Gastrocnemius medialis (tissue), 4 donors: Measurements from ENCODE around the gene SREBF2. TPM values are rescaled to one million over a fixed set of nuclear protein-coding genes. Genes with fewer than 3 reads are reported as not detected.

Experiments used
- ATAC-seq, 2 donors: fragments of 150-250 bp; one replicate each; pipeline ENCODE4 v1.9.1; 2016
- DNase-seq, 2 donors: peaks; one replicate each; pipeline ENCODE4 v3.0.0-alpha.2; 2019
- H3K27ac ChIP-seq, 4 donors: fragments of 200-600 bp; sonication (generic); 1 replicate in 1 of 4; 2 replicates in 3 of 4; pipeline ENCODE4 v1.5.1; 2016 to 2018; ENCODE audit warnings: mild to moderate bottlenecking in 2 of 4, moderate library complexity in 1 of 4
- H3K27me3 ChIP-seq, 3 donors: fragments of 200-600 bp; sonication (generic) in 2 of 3; 1 replicate in 1 of 3; 2 replicates in 2 of 3; pipeline versions ENCODE4 v1.5.1 to v1.6.0; 2016 to 2019; ENCODE audit warnings: mild to moderate bottlenecking in 1 of 3, moderate library complexity in 1 of 3
- H3K36me3 ChIP-seq, 2 donors: fragments of 200-600 bp; sonication (generic) in 1 of 2; one replicate each; pipeline ENCODE4 v1.5.1; 2017 to 2018
- H3K4me1 ChIP-seq, 2 donors: fragments of 200-600 bp; sonication (generic) in 1 of 2; one replicate each; pipeline ENCODE4 v1.5.1; 2016 to 2017; ENCODE audit warnings: mild to moderate bottlenecking in 2 of 2
- H3K4me3 ChIP-seq, 4 donors: fragments of 200-600 bp; sonication (generic) in 3 of 4; 1 replicate in 1 of 4; 2 replicates in 3 of 4; pipeline ENCODE4 v1.5.1; 2016 to 2019; ENCODE audit warnings: mild to moderate bottlenecking in 2 of 4
- H3K9me3 ChIP-seq, 3 donors: fragments of 200-600 bp; sonication (generic) in 2 of 3; 1 replicate in 1 of 3; 2 replicates in 2 of 3; pipeline ENCODE4 v1.5.1; 2016 to 2019
- CTCF ChIP-seq, 5 experiments: fragments of 450-650 bp in 3 of 5; fragments of 200-600 bp in 2 of 5; sonication (generic) in 2 of 5; IDR thresholded peaks in 4 of 5; conservative IDR thresholded peaks in 1 of 5; 1 replicate in 4 of 5; 2 replicates in 1 of 5; pipeline ENCODE4 v1.5.1; 2016 to 2019; ENCODE audit warnings: antibody characterized with exemption in 5 of 5, mild to moderate bottlenecking in 3 of 5, moderate library complexity in 3 of 5
- POLR2A ChIP-seq, 2 donors: fragments of 450-650 bp; IDR thresholded peaks; one replicate each; pipeline ENCODE4 v1.6.1; 2017; ENCODE audit warnings: antibody characterized with exemption in 2 of 2, mild to moderate bottlenecking in 2 of 2, moderate library complexity in 2 of 2
- in situ Hi-C, 4 donors: fragments of 200-750 bp; cut with MboI; loops; one replicate each; pipeline versions ENCODE4 v1.15.0 to v1.8.0; 2017; ENCODE audit warnings: low sequenced_read_pairs in 4 of 4
- intact Hi-C: fragments of 100-400 bp; cut with DNase I; formaldehyde crosslinking; loops from one replicate; pipeline ENCODE4 v1.15.1; 2023; ENCODE audit warnings: low total_unique reads
- total RNA-seq, 4 donors: library from RNA; depleted of rRNA; stranded (reverse); fragments of >200 nt; gene quantifications; one replicate each; pipeline versions ENCODE4 v1.1.0 to v1.2.3, GENCODE V29; 2016

Gene SREBF2
- total RNA-seq, 4 donors from 2014 or later: 25.1 to 40.9 (median 36.1) TPM

DNA sequence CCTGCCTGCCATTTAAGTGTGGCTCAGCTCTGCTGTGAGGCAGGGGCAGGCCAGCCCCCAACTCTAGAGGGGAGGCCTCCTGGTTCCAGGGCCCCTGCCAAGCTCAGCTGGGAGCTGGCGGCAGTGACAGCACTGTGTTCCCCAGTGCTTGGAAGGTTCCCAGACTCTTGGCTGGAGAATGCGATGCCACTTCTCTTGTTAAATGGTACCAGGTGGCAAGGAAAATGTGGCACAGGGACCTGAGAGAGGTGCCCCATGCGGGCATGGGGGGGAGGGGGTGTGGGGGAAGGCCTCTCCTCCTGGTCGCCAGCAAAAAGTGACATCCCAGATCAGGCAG, 102.1 kb downstream of the SREBF2 start:
- TF ChIP-seq CTCF (IDR thresholded peaks at IDR 0.05 in 4 of 5, conservative IDR thresholded peaks at IDR 0.05 in 1 of 5) (no peak), POLR2A (IDR thresholded peaks at IDR 0.05) (no peak)
- Histone ChIP-seq H3K9me3 (no peaks in the 10 kb centered on the region), H3K36me3 (no peaks in the 10 kb centered on the region), H3K27ac (peak overlapping the region in 2 of 4 donors; percentile 46 to 78), H3K4me1 (peaks cover 8 to 22% of the 10 kb centered on the region in 2 donors), H3K27me3 (no peaks in the 10 kb centered on the region), H3K4me3 (no peak overlapping the region)
- ATAC-seq (peak in 1 of 2 donors; percentile 24), DNase-seq (no peak)
- in situ Hi-C loops (no loop called here), intact Hi-C loops (no loop called here)

DNA sequence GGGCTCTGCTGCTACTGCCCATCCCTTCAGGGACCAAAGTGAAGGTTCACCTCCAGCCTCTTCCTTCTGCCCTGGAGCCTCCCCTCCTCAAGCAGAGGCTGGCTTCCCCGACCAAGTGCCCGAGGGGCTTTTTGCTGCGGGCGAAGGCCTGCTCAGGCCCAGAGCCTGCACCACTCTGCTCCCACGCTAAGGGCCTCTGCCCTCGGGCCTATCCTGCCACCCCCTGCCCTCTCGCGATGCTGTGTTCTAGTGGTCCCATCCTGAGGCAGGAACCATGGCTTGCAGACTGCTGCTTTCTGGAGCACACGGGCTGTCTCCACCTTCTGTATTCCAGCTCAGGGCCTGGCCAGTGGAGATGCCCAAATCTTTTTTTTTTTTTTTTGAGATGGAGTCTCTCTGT, 102.6 kb downstream of the SREBF2 start:
- TF ChIP-seq POLR2A (IDR thresholded peaks at IDR 0.05): no peak
- no peak for TF ChIP-seq CTCF (IDR thresholded peaks at IDR 0.05 in 4 of 5, conservative IDR thresholded peaks at IDR 0.05 in 1 of 5)
- no peak for ATAC-seq
- peak overlapping the region in 1 of 4 donors; percentile 6 for H3K27ac ChIP-seq

GRCh38 chr22:41936894-41937169, 103.9 kb downstream of the SREBF2 start:
- Histone ChIP-seq H3K27me3 (no peaks in the 10 kb centered on the region), H3K9me3 (no peaks in the 10 kb centered on the region), H3K36me3 (no peaks in the 10 kb centered on the region), H3K4me3 (no peak overlapping the region), H3K4me1 (peaks cover 8 to 32% of the 10 kb centered on the region in 2 donors), H3K27ac (no peak overlapping the region)
- in situ Hi-C loops: no loop called here
- DNase-seq (no peak), ATAC-seq (no peak)
- no peak for TF ChIP-seq CTCF (IDR thresholded peaks at IDR 0.05 in 4 of 5, conservative IDR thresholded peaks at IDR 0.05 in 1 of 5)
- TF ChIP-seq POLR2A (IDR thresholded peaks at IDR 0.05): no peak
- intact Hi-C loops: no loop called here

More for the DNA sequence above, 102.6 kb downstream of the SREBF2 start:
- intact Hi-C loops: no loop called here
- no peaks in the 10 kb centered on the region for H3K27me3 ChIP-seq
- H3K4me1 ChIP-seq: peaks cover 8 to 26% of the 10 kb centered on the region in 2 donors
- no peaks in the 10 kb centered on the region for H3K9me3 ChIP-seq
- no peak overlapping the region for H3K4me3 ChIP-seq
- no peaks in the 10 kb centered on the region for H3K36me3 ChIP-seq
- no peak for DNase-seq
- in situ Hi-C loops: no loop called here

GRCh38 chr22:41939981-41940831, 107.3 kb downstream of the SREBF2 start:
- TF ChIP-seq CTCF (IDR thresholded peaks at IDR 0.05 in 4 of 5, conservative IDR thresholded peaks at IDR 0.05 in 1 of 5): no peak
- no peak for TF ChIP-seq POLR2A (IDR thresholded peaks at IDR 0.05)
- DNase-seq: peak in 1 of 2 donors; percentile 41
- H3K4me3 ChIP-seq: no peak overlapping the region
- no peaks in the 10 kb centered on the region for H3K36me3 ChIP-seq
- intact Hi-C loops: no loop called here
- peak overlapping the region in 3 of 4 donors; percentile 29 to 57 (median 39) for H3K27ac ChIP-seq
- H3K9me3 ChIP-seq: no peaks in the 10 kb centered on the region
- no peaks in the 10 kb centered on the region for H3K27me3 ChIP-seq
- in situ Hi-C loops: loop anchor here (5.0 to 10.0 kb wide), 5 partner anchors 108 to 245 kb away; partner anchors contain the start of genes MEI1 (in 4 of the 4) and SREBF2 (in 1 of the 4)
- peaks cover 3 to 29% of the 10 kb centered on the region in 2 donors for H3K4me1 ChIP-seq
- no peak for ATAC-seq
